HepG2 (cell line): Measurements from ENCODE around the gene SNAP25. TPM values are rescaled to one million over a fixed set of nuclear protein-coding genes. Genes with fewer than 3 reads are reported as not detected.

Experiments
- ARNTL ChIP-seq: sonication (generic); formaldehyde crosslinking; IDR thresholded peaks from 2 replicates; pipeline ENCODE4 v1.4.0; 2020; ENCODE audit warnings: mild to moderate bottlenecking, missing genetic modification reagents
- CAMTA2 ChIP-seq: sonication (generic); formaldehyde crosslinking; IDR thresholded peaks from 2 replicates; pipeline ENCODE4 v1.4.0; 2020; ENCODE audit warnings: mild to moderate bottlenecking, missing genetic modification reagents, borderline replicate concordance
- CBFB ChIP-seq: sonication (generic); formaldehyde crosslinking; IDR thresholded peaks from 2 replicates; pipeline ENCODE4 v1.4.0; 2020; ENCODE audit warnings: missing genetic modification reagents
- GABPA ChIP-seq, 2 experiments: IDR thresholded peaks; 2 replicates each; pipeline ENCODE4 v1.6.1; 2011 to 2016; ENCODE audit warnings: low read depth in 2 of 2, low read length in 1 of 2, missing biosample characterization in 1 of 2, missing genetic modification characterization in 1 of 2
- MED13 ChIP-seq: sonication (generic); formaldehyde crosslinking; IDR thresholded peaks from 2 replicates; pipeline ENCODE4 v1.5.0; 2020; ENCODE audit warnings: missing genetic modification reagents
- PAF1 ChIP-seq: IDR thresholded peaks from 2 replicates; pipeline ENCODE4 v1.6.1; 2016; ENCODE audit warnings: missing genetic modification reagents, missing compliant biosample characterization
- PRPF4 ChIP-seq: fragments of 200-400 bp; formaldehyde crosslinking; IDR thresholded peaks from 2 replicates; pipeline ENCODE4 v1.6.1; 2016; ENCODE audit warnings: low read length, low read depth; ENCODE audit not compliant: poor library complexity, severe bottlenecking
- RFXAP ChIP-seq: sonication (generic); formaldehyde crosslinking; IDR thresholded peaks from 2 replicates; pipeline ENCODE4 v1.4.0; 2020; ENCODE audit warnings: missing genetic modification reagents, borderline replicate concordance
- ZFP82 ChIP-seq: sonication (generic); formaldehyde crosslinking; IDR thresholded peaks from 2 replicates; pipeline ENCODE4 v1.5.1; 2020; ENCODE audit warnings: mild to moderate bottlenecking, missing genetic modification reagents, borderline replicate concordance
- ZNF20 ChIP-seq: sonication (generic); formaldehyde crosslinking; IDR thresholded peaks from 2 replicates; pipeline ENCODE4 v1.4.0; 2020; ENCODE audit warnings: mild to moderate bottlenecking, moderate library complexity, missing genetic modification reagents
- ZNF558 ChIP-seq: sonication (generic); formaldehyde crosslinking; IDR thresholded peaks from 2 replicates; pipeline ENCODE4 v1.9.0; 2022; ENCODE audit warnings: mild to moderate bottlenecking, missing genetic modification reagents, borderline replicate concordance
- polyA plus RNA-seq, 8 experiments: library from polyadenylated mRNA; depleted of rRNA in 3 of 8; stranded (reverse) in 7 of 8; unstranded in 1 of 8; fragments of >200 nt; fragmentation: Illumina TruSeq in 4 of 8; extraction: Trizol in 4 of 8; gene quantifications; 2 replicates each; pipeline versions ENCODE4 v1.2.1 to v1.2.3, GENCODE V29; 2011 to 2016; ENCODE audit warnings: low read depth in 4 of 8, missing spikeins in 1 of 8, mixed read lengths in 1 of 8; ENCODE audit not compliant: insufficient read depth in 1 of 8
- total RNA-seq, 5 experiments: library from RNA; depleted of rRNA; stranded (reverse); fragments of >200 nt; fragmentation: Illumina TruSeq; extraction: Trizol; gene quantifications; 2 replicates each; pipeline ENCODE4 v1.2.3, GENCODE V29; 2016; ENCODE audit warnings: low read depth in 1 of 5
- TF ChIP-seq, protein P1 (sequence below): sonication (generic); formaldehyde crosslinking; IDR thresholded peaks from 2 replicates; pipeline ENCODE4 v1.9.0; 2021; ENCODE audit warnings: missing genetic modification reagents, borderline replicate concordance

The SNAP25 gene
- total and polyA plus RNA-seq, 2 of the 13 experiments (the other 11 are each of a cell fraction or from before 2014, with no cell fraction given), result not detected

DNA sequence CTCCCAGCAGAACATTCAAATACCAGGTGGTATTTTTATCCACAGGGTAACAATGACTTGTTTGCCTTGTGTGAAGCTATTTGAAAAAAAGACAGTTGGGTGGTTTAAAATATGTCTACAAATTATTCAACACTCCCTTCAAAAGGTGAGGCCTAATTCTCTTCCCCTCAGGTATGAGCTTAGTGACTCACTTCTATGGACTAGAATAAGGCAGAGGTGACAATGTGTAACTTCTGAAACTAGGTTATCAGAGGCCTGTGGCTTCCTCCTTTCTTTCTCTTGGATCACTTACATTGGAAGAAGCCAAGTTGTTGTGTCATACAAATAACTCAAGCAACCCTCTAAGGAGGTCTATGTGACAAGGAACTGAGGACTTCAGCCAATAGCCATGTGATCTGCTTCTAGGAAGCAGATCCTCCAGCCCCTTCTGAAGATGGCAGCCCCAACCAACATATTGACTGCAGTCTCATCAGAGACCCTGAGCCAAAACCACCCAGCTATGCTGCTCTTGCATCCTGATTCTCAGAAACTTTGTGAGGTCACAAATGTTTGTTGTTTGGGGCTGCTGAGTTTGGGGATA is 102.6 kb downstream of the SNAP25 start (continued):
- TF ChIP-seq, protein P1, sequence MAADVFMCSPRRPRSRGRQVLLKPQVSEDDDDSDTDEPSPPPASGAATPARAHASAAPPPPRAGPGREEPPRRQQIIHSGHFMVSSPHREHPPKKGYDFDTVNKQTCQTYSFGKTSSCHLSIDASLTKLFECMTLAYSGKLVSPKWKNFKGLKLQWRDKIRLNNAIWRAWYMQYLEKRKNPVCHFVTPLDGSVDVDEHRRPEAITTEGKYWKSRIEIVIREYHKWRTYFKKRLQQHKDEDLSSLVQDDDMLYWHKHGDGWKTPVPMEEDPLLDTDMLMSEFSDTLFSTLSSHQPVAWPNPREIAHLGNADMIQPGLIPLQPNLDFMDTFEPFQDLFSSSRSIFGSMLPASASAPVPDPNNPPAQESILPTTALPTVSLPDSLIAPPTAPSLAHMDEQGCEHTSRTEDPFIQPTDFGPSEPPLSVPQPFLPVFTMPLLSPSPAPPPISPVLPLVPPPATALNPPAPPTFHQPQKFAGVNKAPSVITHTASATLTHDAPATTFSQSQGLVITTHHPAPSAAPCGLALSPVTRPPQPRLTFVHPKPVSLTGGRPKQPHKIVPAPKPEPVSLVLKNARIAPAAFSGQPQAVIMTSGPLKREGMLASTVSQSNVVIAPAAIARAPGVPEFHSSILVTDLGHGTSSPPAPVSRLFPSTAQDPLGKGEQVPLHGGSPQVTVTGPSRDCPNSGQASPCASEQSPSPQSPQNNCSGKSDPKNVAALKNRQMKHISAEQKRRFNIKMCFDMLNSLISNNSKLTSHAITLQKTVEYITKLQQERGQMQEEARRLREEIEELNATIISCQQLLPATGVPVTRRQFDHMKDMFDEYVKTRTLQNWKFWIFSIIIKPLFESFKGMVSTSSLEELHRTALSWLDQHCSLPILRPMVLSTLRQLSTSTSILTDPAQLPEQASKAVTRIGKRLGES (CRISPR knock-in tag), result no peak
- no peak for TF ChIP-seq ZNF558 (CRISPR knock-in tag)
- no peak for TF ChIP-seq CAMTA2 (CRISPR knock-in tag)
- TF ChIP-seq PRPF4, result no peak
- no peak for TF ChIP-seq CBFB
- TF ChIP-seq GABPA (IDR thresholded peaks at IDR 0.05; ENCODE audit: low read depth, low read length), result no peak
- TF ChIP-seq GABPA (CRISPR knock-in tag; IDR thresholded peaks at IDR 0.05; ENCODE audit: low read depth), result no peak
- no peak for TF ChIP-seq ZNF20 (CRISPR knock-in tag)
- no peak for TF ChIP-seq ARNTL (CRISPR knock-in tag)
- TF ChIP-seq PAF1, result no peak
- no peak for TF ChIP-seq ZFP82 (CRISPR knock-in tag)
- no peak for TF ChIP-seq RFXAP (CRISPR knock-in tag)
- TF ChIP-seq MED13 (CRISPR knock-in tag), result no peak
